Measurements from ENCODE around the gene RCOR1. TPM values are rescaled to one million over a fixed set of nuclear protein-coding genes. Genes with fewer than 3 reads are reported as not detected.

Gene RCOR1
- total and polyA plus RNA-seq, 2 of the 8 experiments (the other 6 are each of a cell fraction or from before 2014, with no cell fraction given), result 12.3 to 26.3 TPM

GRCh38 chr14:102625564-102626296 lies 33.3 kb downstream of the RCOR1 start (continued):
- TF ChIP-seq JUN (IDR thresholded peaks at IDR 0.05; ENCODE audit: low read depth, low read length), result no peak
- TF ChIP-seq TAF7 (optimal IDR thresholded peaks at IDR 0.05; ENCODE audit: borderline replicate concordance, low read depth, low read length), result no peak
- no peak for TF ChIP-seq SUZ12 (IDR thresholded peaks at IDR 0.05; ENCODE audit: low read length)
- TF ChIP-seq JUND (IDR thresholded peaks at IDR 0.05; ENCODE audit: low read length), result no peak
- TF ChIP-seq POLR2AphosphoS5 (IDR thresholded peaks at IDR 0.05; ENCODE audit: low read depth, low read length), result no peak
- no peak for TF ChIP-seq FOSL1 (IDR thresholded peaks at IDR 0.05; ENCODE audit: insufficient read depth, low read depth, low read length)
